ENCODE results near the gene LPAR6. TPM values are rescaled to one million over a fixed set of nuclear protein-coding genes. Genes with fewer than 3 reads are reported as not detected.

LPAR6 gene
- total and polyA plus RNA-seq, 2 donors (not counting 1 experiment from before 2014, with no cell fraction given), result 0.55 to 1.0 TPM

- no peaks in the 10 kb centered on the region for H3K4me1 ChIP-seq (ENCODE audit: control insufficient read depth in 2 of 2, insufficient read depth in 2 of 2, low read length in 2 of 2)
- ChIA-PET POLR2A (no interaction called here), CTCF (no interaction called here)
- no peak overlapping the region for H3K4me2 ChIP-seq (replicated peaks; ENCODE audit: low read depth, low read length, poor library complexity, severe bottlenecking)
- no peak overlapping the region for H3K27ac ChIP-seq (ENCODE audit: low read length in 2 of 2)
- no peak overlapping the region for H3K27ac Mint-ChIP-seq
- ATAC-seq (ENCODE audit: low read depth) (no peak), DNase-seq (no peak)
- H3K9me3 ChIP-seq (ENCODE audit: control extremely low read depth in 1 of 3, control insufficient read depth in 2 of 3, insufficient read depth in 1 of 3, low read length in 2 of 3), result no peaks in the 10 kb centered on the region
- H3K4me3 ChIP-seq (ENCODE audit: control extremely low read depth in 1 of 5, extremely low read depth in 1 of 5, insufficient read depth in 1 of 5, low read depth in 2 of 5, low read length in 4 of 5), result no peak overlapping the region
- H3K9me3 Mint-ChIP-seq (ENCODE audit: insufficient read depth), result no peaks in the 10 kb centered on the region
- H3K27me3 ChIP-seq (replicated peaks in 1 of 4; ENCODE audit: control extremely low read depth in 1 of 4, control insufficient read depth in 3 of 4, insufficient read depth in 4 of 4, low read length in 3 of 4), result no peaks in the 10 kb centered on the region
- TF ChIP-seq, protein P1, sequence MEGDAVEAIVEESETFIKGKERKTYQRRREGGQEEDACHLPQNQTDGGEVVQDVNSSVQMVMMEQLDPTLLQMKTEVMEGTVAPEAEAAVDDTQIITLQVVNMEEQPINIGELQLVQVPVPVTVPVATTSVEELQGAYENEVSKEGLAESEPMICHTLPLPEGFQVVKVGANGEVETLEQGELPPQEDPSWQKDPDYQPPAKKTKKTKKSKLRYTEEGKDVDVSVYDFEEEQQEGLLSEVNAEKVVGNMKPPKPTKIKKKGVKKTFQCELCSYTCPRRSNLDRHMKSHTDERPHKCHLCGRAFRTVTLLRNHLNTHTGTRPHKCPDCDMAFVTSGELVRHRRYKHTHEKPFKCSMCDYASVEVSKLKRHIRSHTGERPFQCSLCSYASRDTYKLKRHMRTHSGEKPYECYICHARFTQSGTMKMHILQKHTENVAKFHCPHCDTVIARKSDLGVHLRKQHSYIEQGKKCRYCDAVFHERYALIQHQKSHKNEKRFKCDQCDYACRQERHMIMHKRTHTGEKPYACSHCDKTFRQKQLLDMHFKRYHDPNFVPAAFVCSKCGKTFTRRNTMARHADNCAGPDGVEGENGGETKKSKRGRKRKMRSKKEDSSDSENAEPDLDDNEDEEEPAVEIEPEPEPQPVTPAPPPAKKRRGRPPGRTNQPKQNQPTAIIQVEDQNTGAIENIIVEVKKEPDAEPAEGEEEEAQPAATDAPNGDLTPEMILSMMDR (IDR thresholded peaks at IDR 0.05), result no peak
- H3K4me3 Mint-ChIP-seq, result no peak overlapping the region
- H3K4me1 Mint-ChIP-seq, result no peaks in the 10 kb centered on the region
- no peaks in the 10 kb centered on the region for H4K20me1 ChIP-seq (ENCODE audit: control insufficient read depth, insufficient read depth, low read length, poor library complexity, severe bottlenecking)
- intact Hi-C loops (cut with micrococcal nuclease), result no loop called here
- no peaks in the 10 kb centered on the region for H3K79me2 ChIP-seq (ENCODE audit: control insufficient read depth, insufficient read depth, low read length)
- no peak overlapping the region for H2AFZ ChIP-seq (ENCODE audit: insufficient read depth, low read depth, low read length, poor library complexity, severe bottlenecking)
- 100% methylated on average over 1 of the region's 2 CpGs for WGBS (ENCODE audit: insufficient coverage)
- H3K36me3 ChIP-seq (replicated peaks in 1 of 2; ENCODE audit: control extremely low read depth in 1 of 2, control insufficient read depth in 1 of 2, extremely low read depth in 1 of 2, insufficient read depth in 2 of 2, low read length in 1 of 2), result peaks cover 9 to 40% of the 10 kb centered on the region in 2 experiments
- H3K27me3 Mint-ChIP-seq, result no peaks in the 10 kb centered on the region
- no peak overlapping the region for H3K9ac ChIP-seq (ENCODE audit: low read length)
Measured at GRCh38 chr13:48370815-48371214, 42.1 kb downstream of the LPAR6 start.

GRCh38 chr13:48369988-48370387 lies 42.9 kb downstream of the LPAR6 start:
- H3K79me2 ChIP-seq (ENCODE audit: control insufficient read depth, insufficient read depth, low read length), result no peaks in the 10 kb centered on the region
- WGBS (ENCODE audit: insufficient coverage), result no CpG with 5 or more reads among the region's 1 CpG
- intact Hi-C loops (cut with micrococcal nuclease), result no loop called here
- Mint-ChIP-seq H3K4me3 (no peak overlapping the region), H3K4me1 (no peaks in the 10 kb centered on the region), H3K9me3 (ENCODE audit: insufficient read depth) (no peaks in the 10 kb centered on the region), H3K27ac (no peak overlapping the region), H3K27me3 (no peaks in the 10 kb centered on the region)
- ATAC-seq (ENCODE audit: low read depth) (no peak), DNase-seq (no peak)
- H4K20me1 ChIP-seq (ENCODE audit: control insufficient read depth, insufficient read depth, low read length, poor library complexity, severe bottlenecking), result no peaks in the 10 kb centered on the region
- peaks cover 9 to 39% of the 10 kb centered on the region in 2 experiments for H3K36me3 ChIP-seq (replicated peaks in 1 of 2; ENCODE audit: control extremely low read depth in 1 of 2, control insufficient read depth in 1 of 2, extremely low read depth in 1 of 2, insufficient read depth in 2 of 2, low read length in 1 of 2)
- no peaks in the 10 kb centered on the region for H3K4me1 ChIP-seq (ENCODE audit: control insufficient read depth in 2 of 2, insufficient read depth in 2 of 2, low read length in 2 of 2)
- no peak overlapping the region for H3K4me3 ChIP-seq (ENCODE audit: control extremely low read depth in 1 of 5, extremely low read depth in 1 of 5, insufficient read depth in 1 of 5, low read depth in 2 of 5, low read length in 4 of 5)
- no peaks in the 10 kb centered on the region for H3K9me3 ChIP-seq (ENCODE audit: control extremely low read depth in 1 of 3, control insufficient read depth in 2 of 3, insufficient read depth in 1 of 3, low read length in 2 of 3)
- no peak overlapping the region for H3K9ac ChIP-seq (ENCODE audit: low read length)
- H3K27ac ChIP-seq (ENCODE audit: low read length in 2 of 2), result no peak overlapping the region
- no peak for TF ChIP-seq EZH2 (IDR thresholded peaks at IDR 0.05; ENCODE audit: borderline replicate concordance, insufficient read depth, low read depth, low read length, poor library complexity, severe bottlenecking)
- TF ChIP-seq, protein P1 (IDR thresholded peaks at IDR 0.05), result no peak
- no peaks in the 10 kb centered on the region for H3K27me3 ChIP-seq (replicated peaks in 1 of 4; ENCODE audit: control extremely low read depth in 1 of 4, control insufficient read depth in 3 of 4, insufficient read depth in 4 of 4, low read length in 3 of 4)
- H3K4me2 ChIP-seq (replicated peaks; ENCODE audit: low read depth, low read length, poor library complexity, severe bottlenecking), result no peak overlapping the region
- POLR2A ChIA-PET, result no interaction called here
- CTCF ChIA-PET, result no interaction called here
- no peak overlapping the region for H2AFZ ChIP-seq (ENCODE audit: insufficient read depth, low read depth, low read length, poor library complexity, severe bottlenecking)

Small RNAs within 50 kb of the gene (small RNA-seq; reads per million reads assigned to genes)
- not detected for gene RF00017 (ENCODE audit: insufficient read length, low read depth, low replicate concordance)

Other genes with a start within 250 kb of the LPAR6 start
- gene ITM2B, start 179.9 kb downstream of the LPAR6 start, total RNA-seq, result 165 and 177 TPM in 2 replicates
- 122 and 132 TPM in 2 replicates for gene ITM2B, start 179.9 kb downstream of the LPAR6 start, polyA plus RNA-seq
- 70.4 and 74.8 TPM in 2 replicates for gene RB1, start 109.4 kb downstream of the LPAR6 start, total RNA-seq
- gene RB1, start 109.4 kb downstream of the LPAR6 start, polyA plus RNA-seq, result 24.0 and 27.0 TPM in 2 replicates
- 2.7 and 3.7 TPM in 2 replicates for gene RCBTB2, start 120.0 kb upstream of the LPAR6 start, total RNA-seq
- 1.4 and 1.9 TPM in 2 replicates for gene RCBTB2, start 120.0 kb upstream of the LPAR6 start, polyA plus RNA-seq
- gene CYSLTR2, start 240.8 kb upstream of the LPAR6 start, total RNA-seq, result not detected in 2 replicates
- 0.09 and 0.36 TPM in 2 replicates for gene CYSLTR2, start 240.8 kb upstream of the LPAR6 start, polyA plus RNA-seq

Measured in B cell (primary cell).